Measurements from ENCODE around the gene CEP83. TPM values are rescaled to one million over a fixed set of nuclear protein-coding genes. Genes with fewer than 3 reads are reported as not detected.

Gene CEP83
- polyA plus RNA-seq, 1 of the 3 experiments (the other 2 are of a cell fraction), result 2.5 TPM

DNA sequence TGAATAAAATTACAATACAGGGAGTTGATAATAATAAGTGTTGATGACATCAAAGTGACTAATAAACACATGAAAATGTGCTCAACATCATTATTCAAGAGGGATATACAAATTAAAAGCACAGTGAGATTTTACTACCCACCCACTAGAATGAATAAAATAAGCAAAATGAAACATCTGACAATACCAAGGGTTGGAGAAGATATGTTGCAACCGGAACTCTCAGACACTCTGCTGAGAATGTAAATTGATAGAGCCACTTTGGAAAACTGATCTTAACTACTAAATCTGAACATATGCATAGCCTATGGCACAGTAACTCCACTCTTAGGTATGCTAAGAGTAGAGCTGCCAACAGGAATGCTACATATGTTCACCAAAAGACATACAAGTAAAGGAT lies 44.0 kb upstream of the CEP83 start:
- Histone ChIP-seq H3K4me3 (ENCODE audit: low read depth in 2 of 2, low read length in 1 of 2) (no peak overlapping the region), H3K9me3 (no peaks in the 10 kb centered on the region), H3K4me1 (ENCODE audit: control insufficient read depth in 1 of 2, insufficient read depth in 2 of 2, low read depth in 1 of 2, low read length in 1 of 2) (no peaks in the 10 kb centered on the region), H3K9me2 (no peaks in the 10 kb centered on the region), H3K27me3 (ENCODE audit: insufficient read depth) (no peaks in the 10 kb centered on the region), H4K20me1 (ENCODE audit: insufficient read depth) (no peaks in the 10 kb centered on the region), H3K79me2 (ENCODE audit: insufficient read depth) (no peaks in the 10 kb centered on the region), H3K36me3 (replicated peaks in 1 of 2; ENCODE audit: control insufficient read depth in 1 of 2, insufficient read depth in 2 of 2, low read length in 1 of 2) (no peaks in the 10 kb centered on the region), H3K27ac (ENCODE audit: low read depth in 2 of 2, low read length in 1 of 2) (no peak overlapping the region), H3K9ac (no peak overlapping the region), H3F3A (replicated peaks; ENCODE audit: insufficient read depth) (no peaks in the 10 kb centered on the region), H2AFZ (ENCODE audit: low read depth) (no peak overlapping the region), H3K4me2 (no peak overlapping the region)
- WGBS (ENCODE audit: low lambda C conversion rate), result 0% methylated on average over 1 of the region's 1 CpG
- no peak for DNase-seq
- POLR2A ChIA-PET, result no interaction called here
- CTCF ChIA-PET, result no interaction called here
- no peak for TF ChIP-seq FOXJ3 (CRISPR knock-in tag; IDR thresholded peaks at IDR 0.05)
- TF ChIP-seq, protein P1, sequence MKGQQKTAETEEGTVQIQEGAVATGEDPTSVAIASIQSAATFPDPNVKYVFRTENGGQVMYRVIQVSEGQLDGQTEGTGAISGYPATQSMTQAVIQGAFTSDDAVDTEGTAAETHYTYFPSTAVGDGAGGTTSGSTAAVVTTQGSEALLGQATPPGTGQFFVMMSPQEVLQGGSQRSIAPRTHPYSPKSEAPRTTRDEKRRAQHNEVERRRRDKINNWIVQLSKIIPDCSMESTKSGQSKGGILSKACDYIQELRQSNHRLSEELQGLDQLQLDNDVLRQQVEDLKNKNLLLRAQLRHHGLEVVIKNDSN (IDR thresholded peaks at IDR 0.05; ENCODE audit: borderline replicate concordance, low read depth), result no peak
- no peak for TF ChIP-seq MEF2A (IDR thresholded peaks at IDR 0.05; ENCODE audit: borderline replicate concordance, low read depth)
- no peak for TF ChIP-seq SIN3A (IDR thresholded peaks at IDR 0.05; ENCODE audit: borderline replicate concordance, low read depth, low read length)
- no peak for TF ChIP-seq CHD2 (IDR thresholded peaks at IDR 0.05; ENCODE audit: low read length, partially characterized antibody)
- no peak for TF ChIP-seq EZH2phosphoT487 (IDR thresholded peaks at IDR 0.05; ENCODE audit: borderline replicate concordance, low read depth)
- no peak for TF ChIP-seq GATA2 (CRISPR knock-in tag; IDR thresholded peaks at IDR 0.05)
- TF ChIP-seq NRF1 (IDR thresholded peaks at IDR 0.05; ENCODE audit: low read depth, low read length), result no peak
- no peak for TF ChIP-seq RFX5 (IDR thresholded peaks at IDR 0.05; ENCODE audit: low read length)
- no peak for TF ChIP-seq RAD21 (IDR thresholded peaks at IDR 0.05; ENCODE audit: low read length)
- TF ChIP-seq YY1 (IDR thresholded peaks at IDR 0.05; ENCODE audit: low read depth), result no peak
- TF ChIP-seq SMC3 (IDR thresholded peaks at IDR 0.05; ENCODE audit: low read depth, low read length), result no peak
- no peak for TF ChIP-seq FOSL2 (IDR thresholded peaks at IDR 0.05; ENCODE audit: borderline replicate concordance, low read depth)
- TF ChIP-seq NFIC (IDR thresholded peaks at IDR 0.05; ENCODE audit: borderline replicate concordance), result no peak
- TF ChIP-seq, protein P2, sequence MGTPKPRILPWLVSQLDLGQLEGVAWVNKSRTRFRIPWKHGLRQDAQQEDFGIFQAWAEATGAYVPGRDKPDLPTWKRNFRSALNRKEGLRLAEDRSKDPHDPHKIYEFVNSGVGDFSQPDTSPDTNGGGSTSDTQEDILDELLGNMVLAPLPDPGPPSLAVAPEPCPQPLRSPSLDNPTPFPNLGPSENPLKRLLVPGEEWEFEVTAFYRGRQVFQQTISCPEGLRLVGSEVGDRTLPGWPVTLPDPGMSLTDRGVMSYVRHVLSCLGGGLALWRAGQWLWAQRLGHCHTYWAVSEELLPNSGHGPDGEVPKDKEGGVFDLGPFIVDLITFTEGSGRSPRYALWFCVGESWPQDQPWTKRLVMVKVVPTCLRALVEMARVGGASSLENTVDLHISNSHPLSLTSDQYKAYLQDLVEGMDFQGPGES (IDR thresholded peaks at IDR 0.05; ENCODE audit: low read depth, low read length), result no peak

DNA sequence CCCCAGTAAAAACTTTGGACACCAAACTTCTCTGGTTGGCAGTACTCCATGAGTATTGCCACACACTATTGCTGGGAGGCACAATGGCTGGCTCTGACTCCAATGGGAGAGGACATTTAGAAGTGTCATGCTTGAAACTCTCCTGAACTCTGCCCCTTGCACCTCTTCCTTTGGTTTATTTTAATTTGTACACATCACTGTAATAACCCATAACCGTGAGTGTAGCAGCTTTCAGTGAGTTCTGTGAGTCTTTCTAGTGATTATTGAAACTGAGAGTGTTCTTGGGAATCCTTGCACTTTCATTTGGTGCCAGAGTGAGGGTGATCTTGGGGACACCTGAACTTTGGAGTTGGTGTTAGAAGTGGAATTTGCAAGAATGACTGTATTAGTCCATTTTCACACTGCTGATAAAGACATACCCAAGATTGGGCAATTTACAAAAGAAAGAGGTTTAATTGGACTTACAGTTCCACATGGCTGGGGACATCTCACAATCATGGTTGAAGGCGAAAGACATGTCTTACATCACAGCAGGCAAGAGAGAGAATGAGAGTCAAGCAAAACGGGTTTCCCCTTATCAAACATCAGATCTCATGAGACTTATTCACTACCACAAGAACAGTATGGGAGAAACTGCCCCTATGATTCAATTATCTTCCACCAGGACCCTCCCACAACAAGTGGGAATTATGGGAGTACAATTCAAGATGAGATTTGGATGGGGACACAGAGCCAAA lies 41.3 kb upstream of the CEP83 start:
- Histone ChIP-seq H2AFZ (ENCODE audit: low read depth) (no peak overlapping the region), H3K4me2 (no peak overlapping the region), H3K36me3 (replicated peaks in 1 of 2; ENCODE audit: control insufficient read depth in 1 of 2, insufficient read depth in 2 of 2, low read length in 1 of 2) (no peaks in the 10 kb centered on the region), H3K9me2 (no peaks in the 10 kb centered on the region), H3K27me3 (ENCODE audit: insufficient read depth) (no peaks in the 10 kb centered on the region), H3K9me3 (no peaks in the 10 kb centered on the region), H3K27ac (ENCODE audit: low read depth in 2 of 2, low read length in 1 of 2) (no peak overlapping the region), H3K79me2 (ENCODE audit: insufficient read depth) (no peaks in the 10 kb centered on the region), H4K20me1 (ENCODE audit: insufficient read depth) (no peaks in the 10 kb centered on the region), H3F3A (replicated peaks; ENCODE audit: insufficient read depth) (no peaks in the 10 kb centered on the region), H3K4me3 (ENCODE audit: low read depth in 2 of 2, low read length in 1 of 2) (no peak overlapping the region), H3K9ac (no peak overlapping the region), H3K4me1 (ENCODE audit: control insufficient read depth in 1 of 2, insufficient read depth in 2 of 2, low read depth in 1 of 2, low read length in 1 of 2) (no peaks in the 10 kb centered on the region)
- no peak for DNase-seq
- TF ChIP-seq NFIC (IDR thresholded peaks at IDR 0.05; ENCODE audit: borderline replicate concordance) (no peak), ELF1 (IDR thresholded peaks at IDR 0.05) (no peak)
- ChIA-PET CTCF (no interaction called here), POLR2A (no interaction called here)
- WGBS (ENCODE audit: low lambda C conversion rate), result 2% methylated on average over 3 of the region's 3 CpGs

Data from SK-N-SH (cell line).